Measurements from ENCODE around the gene ITGAV.
A peak's percentile ranks its signal among the peaks of the same experiment; 100 is the strongest.

ITGAV gene

GRCh38 chr2:186688813-186689212 lies 99.0 kb downstream of the ITGAV start:
- no peaks in the 10 kb centered on the region for H3K9me3 ChIP-seq (ENCODE audit: control insufficient read depth, low read depth, low read length)
- no peak overlapping the region for H3K27ac ChIP-seq (ENCODE audit: low read length)
- no peak overlapping the region for H3K4me3 ChIP-seq (ENCODE audit: low read length)
- peaks cover 4% of the 10 kb centered on the region for H3K4me1 ChIP-seq (ENCODE audit: control insufficient read depth, low read depth, low read length)
- H3K9ac ChIP-seq (ENCODE audit: low read length): no peak overlapping the region
- no peaks in the 10 kb centered on the region for H3K36me3 ChIP-seq (ENCODE audit: control insufficient read depth, low read depth, low read length)
- H3K27me3 ChIP-seq (ENCODE audit: control insufficient read depth, insufficient read depth, low read length): no peaks in the 10 kb centered on the region

- no peaks in the 10 kb centered on the region for H3K9me3 ChIP-seq (ENCODE audit: control insufficient read depth, low read depth, low read length)
- no peaks in the 10 kb centered on the region for H3K36me3 ChIP-seq (ENCODE audit: control insufficient read depth, low read depth, low read length)
Measured at GRCh38 chr2:186690786-186691185, 100.9 kb downstream of the ITGAV start.

GRCh38 chr2:186691231-186691630 lies 101.4 kb downstream of the ITGAV start:
- H3K9me3 ChIP-seq (ENCODE audit: control insufficient read depth, low read depth, low read length): no peaks in the 10 kb centered on the region
- peaks cover 4% of the 10 kb centered on the region for H3K4me1 ChIP-seq (ENCODE audit: control insufficient read depth, low read depth, low read length)
- H3K9ac ChIP-seq (ENCODE audit: low read length): no peak overlapping the region
- no peaks in the 10 kb centered on the region for H3K36me3 ChIP-seq (ENCODE audit: control insufficient read depth, low read depth, low read length)
- no peaks in the 10 kb centered on the region for H3K27me3 ChIP-seq (ENCODE audit: control insufficient read depth, insufficient read depth, low read length)
- H3K4me3 ChIP-seq (ENCODE audit: low read length): no peak overlapping the region
- H3K27ac ChIP-seq (ENCODE audit: low read length): no peak overlapping the region

More at GRCh38 chr2:186690786-186691185, 100.9 kb downstream of the ITGAV start:
- no peaks in the 10 kb centered on the region for H3K27me3 ChIP-seq (ENCODE audit: control insufficient read depth, insufficient read depth, low read length)
- no peak overlapping the region for H3K27ac ChIP-seq (ENCODE audit: low read length)
- H3K4me3 ChIP-seq (ENCODE audit: low read length): no peak overlapping the region
- H3K9ac ChIP-seq (ENCODE audit: low read length): no peak overlapping the region
- peaks cover 4% of the 10 kb centered on the region for H3K4me1 ChIP-seq (ENCODE audit: control insufficient read depth, low read depth, low read length)

GRCh38 chr2:186691900-186692299 lies 102.0 kb downstream of the ITGAV start:
- no peak overlapping the region for H3K9ac ChIP-seq (ENCODE audit: low read length)
- no peaks in the 10 kb centered on the region for H3K27me3 ChIP-seq (ENCODE audit: control insufficient read depth, insufficient read depth, low read length)
- H3K9me3 ChIP-seq (ENCODE audit: control insufficient read depth, low read depth, low read length): no peaks in the 10 kb centered on the region
- no peaks in the 10 kb centered on the region for H3K36me3 ChIP-seq (ENCODE audit: control insufficient read depth, low read depth, low read length)
- H3K27ac ChIP-seq (ENCODE audit: low read length): no peak overlapping the region
- H3K4me3 ChIP-seq (ENCODE audit: low read length): no peak overlapping the region
- H3K4me1 ChIP-seq (ENCODE audit: control insufficient read depth, low read depth, low read length): peaks cover 4% of the 10 kb centered on the region

GRCh38 chr2:186693446-186693832 lies 103.6 kb downstream of the ITGAV start:
- H3K36me3 ChIP-seq (ENCODE audit: control insufficient read depth, low read depth, low read length): no peaks in the 10 kb centered on the region
- peak overlapping the region; percentile 60 for H3K9ac ChIP-seq (ENCODE audit: low read length)
- H3K4me3 ChIP-seq (ENCODE audit: low read length): peak overlapping the region; percentile 85
- H3K27me3 ChIP-seq (ENCODE audit: control insufficient read depth, insufficient read depth, low read length): no peaks in the 10 kb centered on the region
- peaks cover 4% of the 10 kb centered on the region for H3K4me1 ChIP-seq (ENCODE audit: control insufficient read depth, low read depth, low read length)
- H3K27ac ChIP-seq (ENCODE audit: low read length): no peak overlapping the region
- no peaks in the 10 kb centered on the region for H3K9me3 ChIP-seq (ENCODE audit: control insufficient read depth, low read depth, low read length)

- H3K9ac ChIP-seq (ENCODE audit: low read length): no peak overlapping the region
Measured at GRCh38 chr2:186695081-186695756, 105.4 kb downstream of the ITGAV start.

GRCh38 chr2:186696290-186696689 lies 106.4 kb downstream of the ITGAV start:
- Histone ChIP-seq H3K27me3 (ENCODE audit: control insufficient read depth, insufficient read depth, low read length) (no peaks in the 10 kb centered on the region), H3K36me3 (ENCODE audit: control insufficient read depth, low read depth, low read length) (no peaks in the 10 kb centered on the region), H3K4me3 (ENCODE audit: low read length) (no peak overlapping the region), H3K9me3 (ENCODE audit: control insufficient read depth, low read depth, low read length) (no peaks in the 10 kb centered on the region), H3K27ac (ENCODE audit: low read length) (no peak overlapping the region), H3K4me1 (ENCODE audit: control insufficient read depth, low read depth, low read length) (peaks cover 4% of the 10 kb centered on the region), H3K9ac (ENCODE audit: low read length) (no peak overlapping the region)

More at GRCh38 chr2:186695081-186695756, 105.4 kb downstream of the ITGAV start:
- H3K27me3 ChIP-seq (ENCODE audit: control insufficient read depth, insufficient read depth, low read length): no peaks in the 10 kb centered on the region
- peak overlapping the region; percentile 85 for H3K4me3 ChIP-seq (ENCODE audit: low read length)
- no peaks in the 10 kb centered on the region for H3K36me3 ChIP-seq (ENCODE audit: control insufficient read depth, low read depth, low read length)
- no peak overlapping the region for H3K27ac ChIP-seq (ENCODE audit: low read length)
- H3K4me1 ChIP-seq (ENCODE audit: control insufficient read depth, low read depth, low read length): peaks cover 4% of the 10 kb centered on the region
- no peaks in the 10 kb centered on the region for H3K9me3 ChIP-seq (ENCODE audit: control insufficient read depth, low read depth, low read length)

GRCh38 chr2:186696804-186697203 lies 106.9 kb downstream of the ITGAV start:
- no peaks in the 10 kb centered on the region for H3K9me3 ChIP-seq (ENCODE audit: control insufficient read depth, low read depth, low read length)
- H3K4me3 ChIP-seq (ENCODE audit: low read length): no peak overlapping the region
- H3K9ac ChIP-seq (ENCODE audit: low read length): no peak overlapping the region
- H3K36me3 ChIP-seq (ENCODE audit: control insufficient read depth, low read depth, low read length): no peaks in the 10 kb centered on the region
- H3K27me3 ChIP-seq (ENCODE audit: control insufficient read depth, insufficient read depth, low read length): no peaks in the 10 kb centered on the region
- peaks cover 4% of the 10 kb centered on the region for H3K4me1 ChIP-seq (ENCODE audit: control insufficient read depth, low read depth, low read length)
- no peak overlapping the region for H3K27ac ChIP-seq (ENCODE audit: low read length)

GRCh38 chr2:186697536-186697935 lies 107.7 kb downstream of the ITGAV start:
- Histone ChIP-seq H3K36me3 (ENCODE audit: control insufficient read depth, low read depth, low read length) (no peaks in the 10 kb centered on the region), H3K4me3 (ENCODE audit: low read length) (no peak overlapping the region), H3K9ac (ENCODE audit: low read length) (no peak overlapping the region), H3K27me3 (ENCODE audit: control insufficient read depth, insufficient read depth, low read length) (no peaks in the 10 kb centered on the region), H3K4me1 (ENCODE audit: control insufficient read depth, low read depth, low read length) (peaks cover 4% of the 10 kb centered on the region), H3K27ac (ENCODE audit: low read length) (no peak overlapping the region), H3K9me3 (ENCODE audit: control insufficient read depth, low read depth, low read length) (no peaks in the 10 kb centered on the region)

- Histone ChIP-seq H3K4me1 (ENCODE audit: control insufficient read depth, low read depth, low read length) (no peaks in the 10 kb centered on the region), H3K27ac (ENCODE audit: low read length) (no peak overlapping the region), H3K27me3 (ENCODE audit: control insufficient read depth, insufficient read depth, low read length) (no peaks in the 10 kb centered on the region), H3K9me3 (ENCODE audit: control insufficient read depth, low read depth, low read length) (no peaks in the 10 kb centered on the region), H3K4me3 (ENCODE audit: low read length) (no peak overlapping the region), H3K36me3 (ENCODE audit: control insufficient read depth, low read depth, low read length) (no peaks in the 10 kb centered on the region), H3K9ac (ENCODE audit: low read length) (no peak overlapping the region)
Measured at GRCh38 chr2:186699742-186700141, 109.9 kb downstream of the ITGAV start.

GRCh38 chr2:186702006-186702405 lies 112.2 kb downstream of the ITGAV start:
- no peak overlapping the region for H3K27ac ChIP-seq (ENCODE audit: low read length)
- H3K4me3 ChIP-seq (ENCODE audit: low read length): no peak overlapping the region
- H3K9me3 ChIP-seq (ENCODE audit: control insufficient read depth, low read depth, low read length): no peaks in the 10 kb centered on the region
- H3K36me3 ChIP-seq (ENCODE audit: control insufficient read depth, low read depth, low read length): no peaks in the 10 kb centered on the region
- no peak overlapping the region for H3K9ac ChIP-seq (ENCODE audit: low read length)
- no peaks in the 10 kb centered on the region for H3K4me1 ChIP-seq (ENCODE audit: control insufficient read depth, low read depth, low read length)
- no peaks in the 10 kb centered on the region for H3K27me3 ChIP-seq (ENCODE audit: control insufficient read depth, insufficient read depth, low read length)

GRCh38 chr2:186702501-186702900 lies 112.6 kb downstream of the ITGAV start:
- H3K36me3 ChIP-seq (ENCODE audit: control insufficient read depth, low read depth, low read length): no peaks in the 10 kb centered on the region

More at GRCh38 chr2:186702501-186702900, 112.6 kb downstream of the ITGAV start:
- H3K9ac ChIP-seq (ENCODE audit: low read length): no peak overlapping the region
- H3K4me3 ChIP-seq (ENCODE audit: low read length): no peak overlapping the region
- no peaks in the 10 kb centered on the region for H3K27me3 ChIP-seq (ENCODE audit: control insufficient read depth, insufficient read depth, low read length)
- no peaks in the 10 kb centered on the region for H3K9me3 ChIP-seq (ENCODE audit: control insufficient read depth, low read depth, low read length)
- no peak overlapping the region for H3K27ac ChIP-seq (ENCODE audit: low read length)
- no peaks in the 10 kb centered on the region for H3K4me1 ChIP-seq (ENCODE audit: control insufficient read depth, low read depth, low read length)
